ENCODE results near the gene SCTR.

The SCTR gene

DNA sequence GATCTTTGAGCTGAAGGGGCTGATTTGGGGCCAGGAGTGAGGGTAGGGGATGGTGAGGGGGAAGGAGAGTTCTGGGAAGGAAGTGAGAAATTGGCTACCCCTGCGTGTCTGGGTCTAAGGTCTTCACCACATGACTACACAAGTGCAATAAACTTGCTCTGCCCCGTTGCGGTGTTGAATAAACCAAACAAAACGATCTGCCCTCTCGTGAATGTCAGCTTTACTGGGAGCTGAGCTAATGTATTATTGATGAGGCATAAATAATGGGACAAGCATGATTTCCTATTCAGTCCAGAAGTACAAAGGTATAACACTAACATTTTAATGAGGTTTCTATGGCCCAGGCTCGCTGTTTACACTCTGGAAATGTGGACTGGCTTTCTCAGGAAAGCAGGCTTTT, 11.9 kb upstream of the SCTR start:
- Histone ChIP-seq H3K36me3 (replicated peaks; ENCODE audit: low read depth, low read length) (no peaks in the 10 kb centered on the region), H3K79me2 (ENCODE audit: low read length) (no peaks in the 10 kb centered on the region), H3K4me2 (ENCODE audit: low read length) (no peak overlapping the region), H4K20me1 (ENCODE audit: insufficient read depth, low read length) (no peaks in the 10 kb centered on the region), H3K27ac (ENCODE audit: low read length) (no peak overlapping the region), H3K4me3 (ENCODE audit: low read length) (no peak overlapping the region), H2AFZ (ENCODE audit: low read depth, low read length) (no peak overlapping the region), H3K9me3 (ENCODE audit: insufficient read depth, low read length) (peaks cover 10% of the 10 kb centered on the region), H3K27me3 (ENCODE audit: low read depth, low read length) (peaks cover 6% of the 10 kb centered on the region; the same call in 1 of the 2 replicates), H3K4me1 (ENCODE audit: low read length) (no peaks in the 10 kb centered on the region), H3K9ac (ENCODE audit: low read length) (no peak overlapping the region)
- TF ChIP-seq EZH2phosphoT487 (IDR thresholded peaks at IDR 0.05; ENCODE audit: low read depth): no peak
- no peak for TF ChIP-seq CTCF (IDR thresholded peaks at IDR 0.05; ENCODE audit: low read depth, low read length)

DNA sequence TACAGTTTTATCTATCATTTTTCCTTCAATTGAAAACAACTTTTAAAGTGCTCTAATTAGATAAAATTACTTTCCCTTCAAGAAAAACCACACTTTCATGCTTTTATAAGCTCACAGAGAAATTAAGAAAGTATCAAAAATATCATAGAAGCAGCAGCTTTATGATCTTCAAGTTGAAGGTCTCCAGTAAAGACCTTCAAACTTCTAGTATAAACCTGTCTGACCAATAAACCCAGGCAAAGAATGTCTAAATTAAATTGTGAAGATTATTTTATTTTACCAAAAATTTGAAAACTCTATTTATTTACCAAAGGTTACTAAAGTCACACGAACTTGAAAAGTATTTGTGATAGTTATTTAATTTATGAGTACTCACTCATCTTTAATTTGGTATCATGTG, 9.3 kb upstream of the SCTR start:
- Histone ChIP-seq H3K27ac (ENCODE audit: low read length) (no peak overlapping the region), H3K79me2 (ENCODE audit: low read length) (no peaks in the 10 kb centered on the region), H3K36me3 (replicated peaks; ENCODE audit: low read depth, low read length) (no peaks in the 10 kb centered on the region), H3K27me3 (ENCODE audit: low read depth, low read length) (peaks cover 8% of the 10 kb centered on the region; the same call in 1 of the 2 replicates), H3K9me3 (ENCODE audit: insufficient read depth, low read length) (peaks cover 10% of the 10 kb centered on the region), H3K4me2 (ENCODE audit: low read length) (no peak overlapping the region), H2AFZ (ENCODE audit: low read depth, low read length) (no peak overlapping the region), H4K20me1 (ENCODE audit: insufficient read depth, low read length) (no peaks in the 10 kb centered on the region), H3K4me1 (ENCODE audit: low read length) (no peaks in the 10 kb centered on the region), H3K4me3 (ENCODE audit: low read length) (no peak overlapping the region), H3K9ac (ENCODE audit: low read length) (no peak overlapping the region)
- TF ChIP-seq CTCF (IDR thresholded peaks at IDR 0.05; ENCODE audit: low read depth, low read length): no peak
- TF ChIP-seq EZH2phosphoT487 (IDR thresholded peaks at IDR 0.05; ENCODE audit: low read depth): no peak

- Histone ChIP-seq H4K20me1 (ENCODE audit: insufficient read depth, low read length) (no peaks in the 10 kb centered on the region), H3K27me3 (ENCODE audit: low read depth, low read length) (peaks cover 11% of the 10 kb centered on the region; the same call in 1 of the 2 replicates), H3K9me3 (ENCODE audit: insufficient read depth, low read length) (peaks cover 10% of the 10 kb centered on the region), H3K79me2 (ENCODE audit: low read length) (no peaks in the 10 kb centered on the region), H3K4me3 (ENCODE audit: low read length) (no peak overlapping the region), H3K4me1 (ENCODE audit: low read length) (no peaks in the 10 kb centered on the region), H3K36me3 (replicated peaks; ENCODE audit: low read depth, low read length) (no peaks in the 10 kb centered on the region), H3K9ac (ENCODE audit: low read length) (no peak overlapping the region), H3K27ac (ENCODE audit: low read length) (no peak overlapping the region), H2AFZ (ENCODE audit: low read depth, low read length) (no peak overlapping the region), H3K4me2 (ENCODE audit: low read length) (no peak overlapping the region)
- TF ChIP-seq CTCF (IDR thresholded peaks at IDR 0.05; ENCODE audit: low read depth, low read length): no peak
- TF ChIP-seq EZH2phosphoT487 (IDR thresholded peaks at IDR 0.05; ENCODE audit: low read depth): no peak
Measured at GRCh38 chr2:119531292-119531691, 7.0 kb upstream of the SCTR start.

DNA sequence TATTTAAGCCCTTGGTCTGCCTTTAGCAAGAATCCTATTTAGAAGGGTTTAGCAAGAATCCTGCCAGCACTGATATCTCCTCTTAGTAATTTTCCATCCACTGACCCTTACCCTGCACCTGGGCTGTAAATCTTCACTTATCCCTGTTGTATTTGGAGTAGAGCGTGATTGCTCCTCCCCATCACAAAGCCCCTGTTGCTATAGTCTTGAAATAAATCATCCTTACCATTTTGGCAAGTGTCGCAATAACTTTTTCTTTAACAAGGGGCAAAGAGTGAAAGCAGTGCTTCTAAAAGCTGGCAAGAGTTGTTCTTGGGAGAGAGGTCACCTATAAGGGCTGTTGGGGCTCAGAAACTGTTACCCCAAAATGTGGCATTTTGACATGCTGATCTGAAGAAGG, 3.7 kb upstream of the SCTR start:
- no peak for TF ChIP-seq CTCF (IDR thresholded peaks at IDR 0.05; ENCODE audit: low read depth, low read length)
- Histone ChIP-seq H3K9me3 (ENCODE audit: insufficient read depth, low read length) (peaks cover 1% of the 10 kb centered on the region), H3K4me3 (ENCODE audit: low read length) (no peak overlapping the region), H3K27ac (ENCODE audit: low read length) (no peak overlapping the region), H3K9ac (ENCODE audit: low read length) (no peak overlapping the region), H3K36me3 (replicated peaks; ENCODE audit: low read depth, low read length) (no peaks in the 10 kb centered on the region), H4K20me1 (ENCODE audit: insufficient read depth, low read length) (no peaks in the 10 kb centered on the region), H3K79me2 (ENCODE audit: low read length) (no peaks in the 10 kb centered on the region), H3K27me3 (ENCODE audit: low read depth, low read length) (peaks cover 11% of the 10 kb centered on the region; the same call in 1 of the 2 replicates), H3K4me2 (ENCODE audit: low read length) (no peak overlapping the region), H3K4me1 (ENCODE audit: low read length) (no peaks in the 10 kb centered on the region), H2AFZ (ENCODE audit: low read depth, low read length) (no peak overlapping the region)
